ENCODE data around the gene OR5B21. TPM values are rescaled to one million over a fixed set of nuclear protein-coding genes. Genes with fewer than 3 reads are reported as not detected.

Gene OR5B21
- total RNA-seq, result not detected in 2 replicates

DNA sequence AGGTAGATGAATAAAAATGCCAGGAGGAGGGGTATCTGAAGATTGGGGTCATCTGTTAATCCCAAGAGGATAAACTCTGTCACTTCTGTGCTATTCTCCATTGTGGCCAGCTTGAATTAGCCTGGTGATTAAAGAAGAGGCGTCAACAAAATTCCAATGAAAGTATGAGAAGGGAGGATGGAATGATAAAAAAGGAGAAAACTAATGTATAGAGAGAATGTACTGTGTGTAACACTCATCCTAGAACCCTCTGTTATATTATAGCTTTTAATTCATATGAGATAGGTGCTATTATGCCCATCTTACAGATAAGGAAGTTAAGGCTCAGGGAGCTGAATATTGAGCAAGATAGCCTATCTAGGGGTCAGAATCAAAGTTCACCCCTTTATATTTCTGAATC, at the start of gene OR5B21:
OR5B21 (minus strand) TSS at position 101 of the 400 bp plus-strand sequence; CDS start at position 101, 0 bp downstream.
- no peak for DNase-seq (ENCODE audit: low read depth in 2 of 2)

DNA sequence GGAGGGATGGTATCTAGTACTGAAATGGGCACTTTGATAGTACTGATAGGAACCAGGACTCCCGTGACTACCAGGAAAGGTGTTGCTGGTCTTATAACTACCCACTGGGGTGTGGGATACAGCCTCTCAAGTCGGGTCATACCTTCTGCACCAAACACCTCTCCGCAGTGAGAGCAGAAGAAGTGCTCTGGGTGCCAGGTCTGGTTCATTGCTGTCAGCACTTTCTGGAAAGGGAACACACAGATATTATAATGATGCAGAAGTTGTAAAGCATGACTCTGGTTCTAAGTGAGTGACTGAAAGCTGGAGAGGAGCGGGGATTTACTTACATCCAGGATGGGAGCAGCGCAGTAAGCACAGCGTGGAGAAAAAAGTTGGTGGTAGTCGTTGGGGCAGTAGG, 41.7 kb upstream of the OR5B21 start:
- no peak for DNase-seq (ENCODE audit: low read depth in 2 of 2)

DNA sequence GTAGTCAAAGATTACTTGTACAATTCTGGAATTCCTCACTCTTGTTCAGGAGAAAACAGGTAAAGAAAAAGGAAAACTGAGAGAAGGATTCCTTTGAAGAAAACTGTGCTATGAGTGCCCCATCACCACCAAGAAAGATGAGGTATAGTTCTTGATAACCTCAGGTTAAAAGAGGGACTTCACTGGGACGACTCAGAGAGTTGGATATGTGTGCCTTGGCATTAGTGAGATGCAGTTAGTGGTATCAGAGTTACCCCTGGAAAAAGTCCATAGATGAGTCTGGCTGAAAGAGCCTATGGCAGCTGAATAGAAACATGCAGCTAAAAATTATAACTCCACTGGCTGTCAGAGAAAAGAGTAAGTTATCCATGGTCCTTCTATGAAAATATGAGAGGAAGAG, 38.9 kb upstream of the OR5B21 start:
- DNase-seq (ENCODE audit: low read depth in 2 of 2), result no peak

DNA sequence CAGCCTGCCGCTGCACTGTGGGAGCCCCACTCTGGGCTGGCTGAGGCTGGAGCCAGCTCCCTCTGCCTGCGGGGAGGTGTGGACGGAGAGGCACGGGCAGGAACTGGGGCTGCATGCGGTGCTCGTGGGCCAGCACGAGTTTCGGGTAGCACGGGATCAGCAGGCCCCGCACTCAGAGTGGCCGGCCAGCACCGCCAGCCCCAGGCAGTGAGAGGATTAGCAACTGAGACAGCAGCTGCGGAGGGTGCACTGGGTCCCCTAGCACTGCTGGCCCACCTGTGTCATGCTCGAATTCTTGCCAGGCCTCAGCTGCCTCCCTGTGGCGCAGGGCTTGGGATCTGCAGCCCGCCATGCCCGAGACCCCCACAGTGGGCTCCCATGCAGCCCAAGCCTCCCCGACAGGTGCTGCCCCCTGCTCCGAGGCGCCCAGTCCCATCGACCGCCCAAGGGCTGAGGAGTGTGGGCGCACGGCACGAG, 24.0 kb upstream of the OR5B21 start:
- DNase-seq (ENCODE audit: low read depth in 2 of 2), result no peak

DNA sequence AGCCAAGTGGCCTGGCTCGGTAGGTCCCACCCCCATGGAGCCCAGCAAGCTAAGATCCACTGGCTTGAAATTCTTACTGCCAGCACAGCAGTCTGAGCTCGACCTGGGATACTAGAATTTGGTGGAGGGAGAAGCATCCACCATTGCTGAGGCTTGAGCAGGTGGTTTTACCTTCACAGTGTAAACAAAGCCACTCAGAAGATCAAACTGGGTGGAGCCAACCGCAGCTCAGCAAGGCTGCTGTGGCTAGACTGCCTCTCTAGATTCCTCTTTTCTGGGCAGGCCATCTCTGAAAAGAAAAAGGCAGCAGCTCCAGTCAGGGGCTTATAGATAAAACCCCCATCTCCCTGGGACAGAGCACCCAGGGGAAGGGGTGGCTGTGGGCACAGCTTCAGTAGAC, 22.3 kb upstream of the OR5B21 start:
- no peak for DNase-seq (ENCODE audit: low read depth in 2 of 2)

DNA sequence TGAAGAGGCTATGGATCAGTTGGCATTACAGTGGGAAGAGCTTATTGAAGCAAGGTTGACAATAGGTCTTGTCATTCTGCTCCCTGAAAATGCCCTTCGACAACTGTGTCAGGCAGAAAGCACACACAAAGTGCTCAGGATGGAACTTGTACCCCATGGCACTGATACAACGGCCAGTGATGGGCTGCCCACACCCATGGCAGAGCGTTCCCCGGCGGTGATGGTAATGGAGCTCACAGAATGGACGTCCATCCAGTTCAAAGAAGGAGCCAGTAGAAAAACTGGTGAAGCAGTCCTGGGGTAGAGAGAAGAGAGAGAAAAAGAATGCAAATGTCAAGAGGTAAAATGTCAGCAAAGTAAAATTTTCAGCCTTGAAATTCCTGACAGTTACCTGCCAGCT, 19.5 kb upstream of the OR5B21 start:
- DNase-seq (ENCODE audit: low read depth in 2 of 2), result no peak

DNA sequence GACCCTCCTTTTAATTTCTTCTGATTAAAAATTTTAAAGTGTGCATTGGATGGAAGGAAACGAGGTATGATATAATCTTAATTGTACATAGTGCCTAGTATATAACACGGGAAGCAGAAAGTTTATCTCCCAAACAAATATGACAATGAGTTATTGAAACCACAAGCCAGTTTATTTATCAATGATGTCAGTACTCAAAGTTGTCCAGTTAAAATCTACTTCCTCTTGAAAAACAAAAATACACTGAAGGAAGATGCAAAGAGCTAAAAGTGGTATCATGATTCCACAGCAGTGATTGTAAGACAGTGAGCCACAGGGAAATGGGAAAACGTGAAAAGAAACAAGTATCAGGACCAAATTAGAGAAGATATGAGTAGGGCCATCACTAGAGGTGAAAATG, 18.8 kb upstream of the OR5B21 start:
- DNase-seq (ENCODE audit: low read depth in 2 of 2), result no peak

DNA sequence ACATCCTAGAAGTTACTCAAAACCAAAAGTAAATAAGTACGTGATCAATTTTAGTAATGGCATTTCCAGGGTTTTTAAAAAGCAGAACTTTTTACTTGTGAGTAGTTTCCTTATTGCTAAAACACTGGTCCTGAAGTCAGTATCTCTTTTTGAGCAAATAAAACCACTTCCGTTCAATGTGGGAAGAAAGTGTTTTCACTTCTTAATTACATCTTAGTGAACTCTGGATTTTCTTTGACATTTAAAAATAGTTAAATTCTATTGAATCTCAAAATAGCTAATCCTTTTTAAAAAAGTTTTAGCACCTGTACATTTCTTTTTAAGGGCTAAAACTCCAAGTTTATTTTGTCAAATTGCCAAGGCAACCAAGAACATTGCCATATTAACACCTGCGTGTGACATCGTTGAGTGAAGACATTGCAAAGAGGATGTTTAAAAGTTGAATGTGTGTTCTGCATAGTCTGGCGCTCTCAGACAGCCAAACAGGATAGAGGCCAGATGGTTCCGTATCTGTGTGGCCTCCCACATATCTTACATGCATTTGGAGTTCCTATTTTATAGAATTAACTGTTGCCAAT, 17.2 kb upstream of the OR5B21 start:
- peak in 1 of 2 donors; percentile 1 for DNase-seq (ENCODE audit: low read depth in 2 of 2)

DNA sequence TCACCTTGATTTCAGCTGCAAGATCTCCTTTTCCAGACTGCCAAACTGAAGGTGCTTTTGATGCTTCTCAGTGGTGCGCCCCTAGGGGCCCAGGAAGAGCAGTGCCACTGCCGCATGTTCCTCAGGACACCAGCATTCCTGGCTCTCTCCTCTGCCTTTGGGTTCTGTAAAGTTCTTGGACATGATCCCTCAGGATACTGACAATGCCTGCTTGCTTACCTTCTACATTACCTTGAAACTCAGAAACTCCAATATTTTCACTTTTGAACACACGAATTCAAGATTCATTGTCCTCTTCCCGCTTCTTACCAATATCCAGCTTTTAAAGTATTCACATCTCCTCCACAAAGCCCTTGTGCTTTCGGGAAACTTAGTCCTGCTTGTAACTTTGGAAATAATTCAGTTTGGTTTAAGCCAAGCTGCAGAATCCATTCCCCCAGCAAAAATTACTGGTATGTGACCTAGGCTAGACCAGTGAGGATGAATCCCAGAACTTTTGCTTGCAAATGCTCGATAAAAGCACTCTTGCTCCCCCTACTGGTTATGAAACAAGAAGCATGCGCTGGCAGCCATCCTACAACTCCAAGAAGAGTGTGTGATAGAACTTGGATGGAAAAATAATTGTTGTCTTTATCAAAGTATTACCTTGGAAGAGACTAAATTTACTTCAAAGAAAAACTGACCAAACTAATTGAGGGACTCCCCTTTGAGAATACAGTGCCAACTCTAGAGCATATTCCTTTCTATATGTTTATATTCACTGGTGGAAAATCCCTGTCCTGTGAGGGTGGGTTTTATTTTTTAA, 16.5 kb upstream of the OR5B21 start:
- DNase-seq (ENCODE audit: low read depth in 2 of 2), result peak; percentile 61 to 77

DNA sequence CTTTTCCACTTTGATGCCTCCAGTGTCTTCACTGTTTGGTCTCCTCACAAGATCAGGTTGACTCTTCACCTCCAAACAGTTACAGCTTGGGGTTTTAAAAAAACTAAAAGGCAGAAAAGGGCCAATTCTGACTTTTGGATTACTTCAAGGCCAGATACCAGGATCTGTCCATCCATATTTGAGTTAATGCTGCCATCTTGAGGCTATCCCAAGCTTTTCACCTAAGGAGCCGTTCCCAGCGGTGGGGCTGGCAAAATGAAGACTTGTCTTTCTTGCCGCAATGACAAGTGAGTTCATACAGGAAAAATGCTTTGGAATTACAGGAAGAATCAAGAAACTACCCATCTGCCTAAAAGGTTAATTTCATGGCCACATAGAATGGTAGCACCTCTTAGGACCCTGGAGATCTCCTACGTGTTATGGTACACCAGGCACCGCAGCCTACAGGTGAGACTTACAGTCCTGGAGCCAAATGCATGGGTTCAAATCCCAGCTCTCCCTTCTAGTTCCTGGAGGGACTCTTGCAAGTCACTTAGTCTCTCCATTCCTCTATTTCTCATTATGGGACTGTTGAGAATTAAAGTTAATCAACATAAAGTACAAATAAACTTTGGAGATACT, 6.0 kb upstream of the OR5B21 start:
- DNase-seq (ENCODE audit: low read depth in 2 of 2), result peak; percentile 33 to 67

DNA sequence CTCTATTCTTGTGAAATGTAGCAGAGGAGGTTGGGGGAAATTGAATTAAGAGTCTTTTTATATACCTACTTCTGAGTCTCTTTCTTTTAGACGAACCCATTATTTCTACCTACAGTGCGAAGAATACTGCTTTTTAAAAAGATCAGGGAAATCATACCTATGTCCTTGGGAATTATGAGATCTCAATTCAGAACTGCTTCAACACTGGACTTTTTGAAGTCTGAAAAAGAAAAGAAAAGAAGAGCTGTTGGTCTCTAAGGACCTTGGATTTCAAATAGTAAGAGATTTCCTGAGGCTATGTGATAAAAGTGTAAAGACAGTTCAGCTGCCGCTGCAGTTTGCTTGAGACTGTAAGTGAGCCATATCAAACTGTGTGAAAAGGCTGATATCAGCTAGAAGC, 3.7 kb upstream of the OR5B21 start:
- DNase-seq (ENCODE audit: low read depth in 2 of 2), result no peak

DNA sequence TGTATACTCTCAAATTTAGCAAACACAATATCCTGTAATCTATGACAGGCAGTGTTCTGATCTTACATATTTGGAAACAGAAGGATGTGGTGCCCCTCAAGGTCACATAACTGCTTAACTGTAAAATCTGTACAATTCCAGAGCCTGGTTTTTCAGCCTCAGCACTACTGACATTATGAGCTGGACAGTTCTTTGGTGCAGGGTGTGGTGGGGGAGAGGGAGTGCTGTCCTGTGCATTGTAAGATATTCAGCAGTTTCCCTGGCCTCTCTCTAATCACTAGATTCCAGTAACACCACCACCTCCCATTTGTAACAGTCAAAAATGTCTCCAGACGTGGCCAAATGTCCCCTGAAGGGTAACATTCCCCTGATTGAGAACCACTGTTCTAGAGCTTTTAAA, 1.8 kb upstream of the OR5B21 start:
- DNase-seq (ENCODE audit: low read depth in 2 of 2), result no peak

DNA sequence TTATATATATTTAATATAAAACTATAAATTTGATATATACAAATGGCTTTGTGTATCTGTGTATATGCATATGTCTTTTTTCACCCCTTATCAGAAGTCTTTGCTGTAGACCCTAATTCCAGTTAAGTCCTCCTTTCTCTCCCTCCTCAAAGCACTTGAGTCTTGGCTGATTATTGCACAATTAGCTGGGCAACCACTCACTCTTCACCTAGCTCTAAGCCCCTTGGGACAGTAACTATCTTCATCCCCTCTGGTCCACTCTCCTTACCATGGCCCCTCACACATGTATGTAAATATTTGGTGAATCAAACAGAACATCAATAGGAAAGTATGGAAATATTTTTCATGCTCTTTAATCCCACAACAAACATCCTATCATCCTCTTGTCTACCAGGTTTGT, 909 bp upstream of the OR5B21 start:
- no peak for DNase-seq (ENCODE audit: low read depth in 2 of 2)

DNA sequence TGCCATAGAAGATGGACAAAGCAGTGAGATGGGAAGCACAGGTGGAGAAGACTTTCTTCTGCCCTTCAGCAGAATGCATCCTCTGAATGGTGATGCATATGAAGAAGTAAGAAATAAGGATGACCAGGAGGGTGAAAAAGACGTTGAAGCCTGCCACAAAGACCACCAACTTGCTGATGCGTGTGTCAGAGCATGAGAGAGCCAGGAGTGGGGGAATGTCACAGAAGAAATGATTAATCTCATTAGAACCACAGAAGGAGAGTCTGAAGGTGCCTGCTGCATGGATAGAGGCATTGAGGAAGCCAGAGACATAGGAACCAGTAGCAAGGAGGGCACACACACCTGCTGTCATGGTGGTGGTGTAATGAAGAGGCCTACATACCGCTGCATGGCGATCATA, 550 bp downstream of the OR5B21 start:
- no peak for DNase-seq (ENCODE audit: low read depth in 2 of 2)

DNA sequence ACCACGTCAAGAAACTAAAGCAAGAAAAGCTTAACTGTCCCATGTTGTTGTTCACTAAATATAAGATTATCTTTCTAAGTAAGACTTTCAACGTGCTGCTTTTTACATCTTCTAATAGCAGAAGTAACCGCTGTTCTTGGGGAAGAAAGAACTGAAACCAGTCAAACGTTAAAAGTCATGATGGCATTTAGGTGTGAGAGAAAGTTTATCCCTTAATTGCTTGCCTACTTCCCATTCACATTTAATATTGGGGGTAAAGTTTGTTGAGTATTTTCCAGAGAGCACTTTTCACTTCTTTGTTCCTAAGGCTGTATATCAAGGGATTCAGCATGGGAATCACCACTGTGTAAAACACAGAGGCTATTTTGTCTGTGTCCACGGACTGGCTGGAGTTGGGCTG, 970 bp downstream of the OR5B21 start:
- no peak for DNase-seq (ENCODE audit: low read depth in 2 of 2)

DNA sequence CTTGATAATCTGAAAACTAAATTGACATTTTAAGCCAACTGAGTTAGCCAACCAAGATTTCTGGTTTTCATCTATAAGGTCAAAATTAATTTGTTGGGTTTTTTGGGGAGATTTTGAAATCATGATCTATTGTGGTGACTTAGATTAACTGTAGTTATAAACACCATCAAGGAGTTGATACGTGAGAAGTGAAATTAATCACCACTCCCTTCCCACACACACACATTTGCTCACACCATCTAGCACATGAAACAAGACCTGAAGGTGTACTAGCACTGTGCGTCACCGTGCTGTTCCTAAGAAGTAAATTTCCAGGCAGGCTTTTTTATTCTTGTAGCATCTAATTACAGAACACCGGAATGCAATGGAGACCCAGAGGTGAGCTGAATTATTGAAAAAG, 2.1 kb downstream of the OR5B21 start:
- no peak for DNase-seq (ENCODE audit: low read depth in 2 of 2)

DNA sequence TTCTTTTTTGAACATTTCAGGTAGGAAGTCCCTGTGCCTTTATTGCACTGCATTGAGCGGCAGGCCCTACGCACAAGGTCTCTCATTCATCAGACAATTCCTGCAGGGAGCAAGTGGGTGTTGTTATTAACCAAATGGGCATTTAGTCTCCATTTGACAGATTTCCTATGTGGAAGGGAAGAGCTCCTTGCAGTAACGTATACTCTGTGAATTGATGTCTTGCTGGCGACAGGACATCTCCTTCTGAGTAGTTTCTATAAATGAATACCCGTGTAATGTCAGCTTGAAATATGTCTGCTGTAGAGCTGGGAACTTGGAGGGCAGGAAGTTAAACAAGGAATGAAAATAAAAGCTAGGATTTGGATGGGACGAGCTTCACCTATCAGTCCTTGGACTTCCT, 3.7 kb downstream of the OR5B21 start:
- DNase-seq (ENCODE audit: low read depth in 2 of 2), result no peak

DNA sequence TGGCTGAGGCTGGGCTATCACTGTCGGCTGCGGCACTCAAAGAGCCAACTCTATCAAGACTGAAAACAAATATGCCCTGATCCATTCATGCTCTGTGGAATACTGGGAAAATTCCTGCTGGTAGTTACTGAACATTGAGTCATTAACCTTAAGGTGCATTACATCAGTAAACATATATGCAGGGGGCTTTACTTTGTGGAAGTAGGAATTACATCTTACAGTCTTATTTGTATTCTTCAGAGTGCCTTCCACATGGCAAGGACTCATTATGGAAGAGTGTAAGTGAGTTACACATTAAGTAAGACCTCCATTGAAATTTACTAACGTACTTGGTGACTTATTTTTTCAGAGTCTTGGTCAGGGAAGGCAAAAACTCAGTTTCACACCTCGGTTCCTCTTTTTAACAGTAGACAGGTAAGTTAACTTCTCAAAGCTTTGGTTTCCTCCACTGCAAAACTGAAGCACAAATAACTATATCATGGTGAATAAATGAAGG, 4.5 kb downstream of the OR5B21 start:
- DNase-seq (ENCODE audit: low read depth in 2 of 2), result no peak

DNA sequence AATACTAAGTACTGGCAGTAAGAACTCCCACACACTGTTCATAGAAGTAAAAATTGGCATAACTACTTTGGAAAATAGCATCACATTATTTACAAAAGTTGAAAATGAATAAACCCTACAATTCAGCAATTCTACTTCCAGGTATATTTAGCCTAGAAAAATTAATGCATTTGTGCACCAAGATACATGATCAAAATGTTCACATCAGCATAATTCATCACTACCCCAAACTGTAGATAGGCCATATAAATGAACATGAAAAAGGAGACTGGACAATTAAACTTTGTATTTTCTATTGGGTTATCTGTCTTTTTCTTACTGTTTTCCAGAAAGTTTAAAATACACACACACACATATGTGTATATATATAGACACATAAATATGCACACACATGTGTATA, 5.9 kb downstream of the OR5B21 start:
- no peak for DNase-seq (ENCODE audit: low read depth in 2 of 2)

DNA sequence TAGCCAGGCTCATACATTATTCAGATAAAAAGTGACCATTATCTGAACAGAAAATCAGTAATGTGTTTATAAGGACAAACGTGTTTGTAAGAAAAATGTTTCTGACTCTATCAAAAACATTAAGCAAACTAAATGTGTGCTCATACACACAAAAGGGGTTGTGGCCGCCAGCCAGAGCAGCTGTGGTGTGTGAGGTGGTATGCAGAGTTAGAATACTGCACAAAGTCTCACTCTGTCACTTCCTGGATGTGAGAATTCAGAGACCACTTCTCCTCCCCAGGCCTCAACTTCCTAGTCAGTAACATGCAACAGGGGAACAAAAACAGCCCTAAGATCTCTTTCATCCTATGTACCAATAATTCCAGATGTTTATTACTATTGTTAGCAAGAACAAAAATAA, 9.4 kb downstream of the OR5B21 start:
- peak in 1 of 2 donors; percentile 3 for DNase-seq (ENCODE audit: low read depth in 2 of 2)

DNA sequence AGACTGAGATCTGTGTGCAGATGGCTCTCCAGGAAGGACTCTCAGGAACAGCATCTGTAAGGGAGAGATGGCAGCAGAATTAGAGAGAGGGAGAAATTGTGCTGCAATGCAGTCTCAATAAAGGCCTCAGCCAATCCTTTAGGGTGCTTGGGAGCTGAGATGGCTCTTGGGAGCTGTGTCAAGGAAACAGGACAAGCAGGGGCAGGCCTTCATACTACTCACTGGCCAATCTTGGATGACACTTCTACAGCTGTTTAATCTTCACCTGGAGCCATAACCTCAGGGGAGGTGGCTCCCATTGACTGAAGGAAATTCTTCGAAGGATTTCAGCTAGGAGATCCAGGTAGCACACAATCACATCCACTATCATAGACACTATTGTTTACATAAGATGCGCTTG, 10.0 kb downstream of the OR5B21 start:
- DNase-seq (ENCODE audit: low read depth in 2 of 2), result no peak

DNA sequence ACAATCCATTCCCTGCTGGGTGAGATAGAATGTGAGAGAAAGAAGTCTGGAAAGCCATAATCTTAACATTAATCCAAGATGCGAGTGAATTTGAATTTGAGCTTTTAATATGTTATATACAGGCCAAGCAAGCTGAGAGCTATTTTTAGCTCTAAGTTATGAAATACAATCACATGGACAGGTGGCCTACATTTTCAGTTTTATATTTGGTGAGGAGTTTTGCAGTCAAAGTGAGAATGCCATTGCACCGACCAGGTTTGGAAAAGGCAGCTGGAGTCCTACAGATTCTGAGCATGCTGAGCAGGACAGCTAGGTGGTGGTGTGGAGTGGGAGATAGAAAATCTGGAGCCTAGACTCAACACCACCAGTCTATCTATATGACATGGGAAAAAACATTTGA, 12.0 kb downstream of the OR5B21 start:
- DNase-seq (ENCODE audit: low read depth in 2 of 2), result no peak

DNA sequence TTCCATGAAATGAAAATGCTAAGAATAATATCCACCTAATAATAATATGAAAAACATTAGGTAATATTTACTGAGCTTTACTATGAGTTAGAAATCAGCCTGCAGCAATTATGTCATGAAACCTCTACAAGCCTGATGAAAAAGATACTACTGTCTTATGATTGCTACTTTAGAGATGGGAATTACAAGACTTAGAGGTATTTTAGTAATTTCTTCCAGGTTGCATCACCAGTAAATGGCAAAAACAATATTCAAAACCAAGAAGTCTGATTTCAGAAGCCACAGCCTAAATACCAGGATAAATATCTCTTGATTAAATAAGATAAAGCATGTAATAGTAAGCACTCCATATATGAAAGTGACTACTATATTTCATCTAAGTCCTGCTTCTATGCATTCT, 13.8 kb downstream of the OR5B21 start:
- no peak for DNase-seq (ENCODE audit: low read depth in 2 of 2)
